GM12872 (cell line): ENCODE measurements around the gene GATA3.

Source experiments
- CTCF ChIP-seq: IDR thresholded peaks from 3 replicates; pipeline ENCODE4 v1.5.1; 2011; ENCODE audit warnings: low read depth, mild to moderate bottlenecking, low read length, moderate library complexity; ENCODE audit not compliant: insufficient read depth

The GATA3 gene

GRCh38 chr10:8060010-8060703 is 5.7 kb downstream of the GATA3 start:
- TF ChIP-seq CTCF, result no peak

- no peak for TF ChIP-seq CTCF
Observed at GRCh38 chr10:8060704-8061121, 6.2 kb downstream of the GATA3 start.

- no peak for TF ChIP-seq CTCF
Observed at GRCh38 chr10:8061274-8062211, 7.1 kb downstream of the GATA3 start.

- no peak for TF ChIP-seq CTCF
Observed at GRCh38 chr10:8063128-8063908, 8.8 kb downstream of the GATA3 start.

DNA sequence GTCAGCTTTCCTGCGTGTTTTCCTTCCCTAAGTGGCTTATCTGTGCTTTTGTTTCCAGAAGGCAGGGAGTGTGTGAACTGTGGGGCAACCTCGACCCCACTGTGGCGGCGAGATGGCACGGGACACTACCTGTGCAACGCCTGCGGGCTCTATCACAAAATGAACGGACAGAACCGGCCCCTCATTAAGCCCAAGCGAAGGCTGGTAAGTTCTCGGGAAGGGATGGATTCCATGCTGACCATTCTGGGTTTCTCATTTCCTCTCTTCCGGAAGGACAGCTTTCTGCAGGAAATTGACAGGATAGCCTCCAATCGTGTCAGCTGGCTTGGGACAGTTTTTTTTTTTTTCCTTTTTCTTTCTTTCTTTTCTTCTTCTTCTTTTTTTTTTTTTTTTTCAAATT is 9.4 kb downstream of the GATA3 start:
- no peak for TF ChIP-seq CTCF

- TF ChIP-seq CTCF, result no peak
Observed at GRCh38 chr10:8064436-8064835, 9.9 kb downstream of the GATA3 start.

DNA sequence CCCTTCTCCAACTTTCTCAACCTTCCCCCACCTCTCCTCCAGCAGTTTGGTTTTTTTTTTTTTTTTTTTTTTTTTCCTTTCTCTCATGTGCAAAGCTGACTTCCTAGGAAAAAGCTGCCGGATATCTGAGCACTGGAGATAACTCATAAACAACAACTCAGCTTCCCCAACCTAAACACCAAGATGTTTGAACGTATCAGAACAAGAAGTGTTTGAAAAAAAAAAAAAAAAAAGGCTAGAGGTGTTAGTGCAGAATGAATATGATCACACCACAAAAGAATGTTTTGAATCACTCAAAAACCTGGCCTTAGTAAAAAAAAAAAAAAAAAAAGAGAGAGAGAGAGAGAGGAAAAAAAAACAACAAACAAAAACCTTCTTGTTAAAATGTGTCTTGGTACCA is 11.2 kb downstream of the GATA3 start:
- TF ChIP-seq CTCF, result no peak
